GM12878 (cell line): ENCODE measurements around the gene NGFR. TPM values are rescaled to one million over a fixed set of nuclear protein-coding genes. Genes with fewer than 3 reads are reported as not detected.

Experiments
- ATAC-seq: fragments of 200-7000 bp; cut with Tn5 transposase; 3 replicates; pipeline ENCODE4 v1.9.1; 2020; ENCODE audit warnings: mild to moderate bottlenecking, moderate library complexity
- BruUV-seq: library from RNA; stranded (reverse); fragments of 400-500 nt; replicated peaks from 2 replicates; lab custom pipeline; 2021; lab: Mats Ljungman, UMichigan
- CTCF ChIA-PET: fragments of 300-600 bp; sonication (Branson Sonifier 250); formaldehyde crosslinking; extraction: SDS; loops from one replicate; lab custom pipeline; 2021; ENCODE audit warnings: inconsistent platforms; lab: Yijun Ruan, JAX
- POLR2A ChIA-PET: fragments of 350-600 bp; formaldehyde crosslinking; extraction: SDS; loops from one replicate; lab custom pipeline; 2021; ENCODE audit warnings: inconsistent platforms; lab: Charles Lee
- RAD21 ChIA-PET: fragments of 300-600 bp; sonication (Branson Sonifier 250); formaldehyde crosslinking; loops from one replicate; lab custom pipeline; 2023; ENCODE audit warnings: antibody characterized with exemption; ENCODE audit not compliant: unreplicated experiment; lab: Charles Lee
- SMC1A ChIA-PET: fragments of 300-600 bp; sonication (Branson Sonifier 250); formaldehyde crosslinking; loops from one replicate; lab custom pipeline; 2023; ENCODE audit not compliant: unreplicated experiment, uncharacterized antibody; lab: Charles Lee
- DNase-seq: peaks from one replicate; pipeline ENCODE4 v3.0.0-alpha.2; 2011; ENCODE audit warnings: low read depth, low spot score
- FAIRE-seq: peaks from 3 replicates; lab custom pipeline; 2011; peaks lifted over from hg19 to GRCh38; lab: Jason Lieb, UNC
- H2AFZ ChIP-seq: 2 replicates; pipeline ENCODE4 v1.6.0; 2011; ENCODE audit warnings: low read depth, low read length, control low read depth; ENCODE audit not compliant: control insufficient read depth
- H3K27ac ChIP-seq: 2 replicates; pipeline ENCODE4 v1.5.1; 2011; ENCODE audit warnings: control low read depth; ENCODE audit not compliant: control insufficient read depth, insufficient read depth
- H3K27me3 ChIP-seq, 2 experiments: replicated peaks in 1 of 2; 2 replicates each; pipeline versions ENCODE4 v1.6.0 to v1.6.1; 2011; ENCODE audit warnings: low read length in 1 of 2; ENCODE audit not compliant: control insufficient read depth in 2 of 2, insufficient read depth in 2 of 2
- H3K36me3 ChIP-seq, 2 experiments: 2 replicates each; pipeline ENCODE4 v1.5.1; 2011; ENCODE audit warnings: low read length in 1 of 2; ENCODE audit not compliant: control insufficient read depth in 2 of 2, insufficient read depth in 2 of 2
- H3K4me1 ChIP-seq: 2 replicates; pipeline ENCODE4 v1.6.1; 2011; ENCODE audit warnings: mild to moderate bottlenecking, low read length, moderate library complexity, mixed read lengths; ENCODE audit not compliant: control insufficient read depth, insufficient read depth
- H3K4me2 ChIP-seq: 2 replicates; pipeline ENCODE4 v1.6.0; 2011; ENCODE audit warnings: control low read depth; ENCODE audit not compliant: control insufficient read depth, insufficient read depth
- H3K4me3 ChIP-seq: fragments of 200-600 bp; sonication (generic); 2 replicates; pipeline ENCODE4 v1.5.1; 2016
- H3K79me2 ChIP-seq: 2 replicates; pipeline ENCODE4 v1.6.0; 2011; ENCODE audit warnings: low read length; ENCODE audit not compliant: control insufficient read depth, insufficient read depth
- H3K9ac ChIP-seq: 2 replicates; pipeline ENCODE4 v1.8.0; 2011; ENCODE audit warnings: low read length, control low read depth, mixed read lengths; ENCODE audit not compliant: control insufficient read depth, insufficient read depth
- H3K9me3 ChIP-seq: replicated peaks from 3 replicates; pipeline ENCODE4 v1.5.1; 2011; ENCODE audit warnings: mild to moderate bottlenecking, low read length; ENCODE audit not compliant: control insufficient read depth, insufficient read depth
- H4K20me1 ChIP-seq: 2 replicates; pipeline ENCODE4 v1.6.0; 2011; ENCODE audit not compliant: control insufficient read depth, insufficient read depth
- CTCF ChIP-seq, 3 experiments: IDR thresholded peaks in 2 of 3; conservative IDR thresholded peaks in 1 of 3; 2 replicates each; pipeline ENCODE4 v1.5.1; 2011; ENCODE audit warnings: low read depth in 3 of 3, low read length in 3 of 3, mild to moderate bottlenecking in 3 of 3, control low read depth in 2 of 3, moderate library complexity in 2 of 3, inconsistent platforms in 1 of 3, mixed read lengths in 1 of 3; ENCODE audit not compliant: control insufficient read depth in 2 of 3, insufficient read depth in 1 of 3; ENCODE audit errors: extremely low read depth in 1 of 3
- MTA2 ChIP-seq: fragments of 450-650 bp; IDR thresholded peaks from 2 replicates; pipeline ENCODE4 v1.6.1; 2016; ENCODE audit warnings: low read depth, mild to moderate bottlenecking, moderate library complexity
- WGBS: methylation state at CpG from one replicate; pipeline ENCODE4 v1.1.6; 2016; ENCODE audit warnings: low lambda C conversion rate; ENCODE audit not compliant: insufficient replicate concordance, insufficient coverage; ENCODE audit errors: missing lambda C conversion rate; 5-methylcytosine and 5-hydroxymethylcytosine counted together
- in situ Hi-C: fragments of 300-500 bp; cut with MboI; formaldehyde crosslinking; loops from 9 replicates; pipeline ENCODE4 v1.14.3; 2018; ENCODE audit warnings: mixed read lengths
- intact Hi-C: fragments of 100-400 bp; cut with micrococcal nuclease; formaldehyde crosslinking; loops from one replicate; pipeline ENCODE4 v1.14.2; 2022; ENCODE audit not compliant: unreplicated experiment
- polyA plus RNA-seq, 11 experiments: library from polyadenylated mRNA; depleted of rRNA in 4 of 11; unstranded in 6 of 11; stranded (reverse) in 5 of 11; fragments of >200 nt; fragmentation: Nextera tagmentation in 4 of 11; fragmentation: Illumina TruSeq in 1 of 11; extraction: Ambion mirVana in 4 of 11; extraction: Trizol in 1 of 11; gene quantifications; 1 replicate in 1 of 11; 2 replicates in 10 of 11; pipeline versions ENCODE4 v1.2.1 to v1.2.3, GENCODE V29; 2011 to 2016; ENCODE audit warnings: inconsistent platforms in 2 of 11, missing spikeins in 2 of 11, low read depth in 1 of 11
- total RNA-seq, 4 experiments: library from RNA; depleted of rRNA in 3 of 4; stranded (reverse); fragments of >200 nt in 3 of 4; fragmentation: Illumina TruSeq in 1 of 4; extraction: Trizol in 1 of 4; gene quantifications; 2 replicates each; pipeline versions ENCODE4 v1.2.1 to v1.2.3, GENCODE V29; 2013 to 2021
- TF ChIP-seq, protein P1 (sequence below): fragments of 450-650 bp; IDR thresholded peaks from 2 replicates; pipeline ENCODE4 v1.6.1; 2017; ENCODE audit warnings: mild to moderate bottlenecking, moderate library complexity

NGFR gene
- total and polyA plus RNA-seq, 10 of the 15 experiments (the other 5 are each of a cell fraction or from before 2014, with no cell fraction given), result 0.05 to 0.28 (median 0.08) TPM; not detected in 1

DNA sequence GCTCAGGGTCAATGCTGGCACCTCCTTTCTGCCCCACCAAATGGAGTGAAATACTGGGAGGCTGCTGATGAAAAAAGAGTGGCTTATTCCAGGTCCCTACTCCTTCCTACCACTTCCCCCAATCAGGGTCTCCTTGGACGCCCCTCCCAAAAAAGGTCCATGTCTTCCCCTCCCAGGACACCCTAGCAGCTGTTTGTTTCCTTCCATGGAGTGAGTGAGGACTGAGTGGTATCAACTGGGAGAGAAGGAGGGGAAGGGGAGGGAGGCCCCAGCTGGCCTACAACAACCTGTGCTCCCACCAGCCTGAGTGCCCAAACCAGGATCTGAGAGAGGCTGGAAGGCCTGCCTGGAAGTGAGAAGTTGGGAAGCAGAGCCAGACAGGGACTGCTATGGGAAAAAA lies 28.7 kb upstream of the NGFR start:
- Histone ChIP-seq H3K9me3 (no peaks in the 10 kb centered on the region; the same call in 1 of the 3 replicates), H3K4me1 (no peaks in the 10 kb centered on the region)
- intact Hi-C loops, result no loop called here

More for the DNA sequence above, 28.7 kb upstream of the NGFR start:
- no TSS peak for BruUV-seq
- RAD21 ChIA-PET, result no interaction called here
- TF ChIP-seq MTA2 (no peak), CTCF (IDR thresholded peaks at IDR 0.05 in 2 of 3, conservative IDR thresholded peaks at IDR 0.05 in 1 of 3; ENCODE audit: control insufficient read depth in 2 of 3, extremely low read depth in 1 of 3, insufficient read depth in 1 of 3, low read depth in 3 of 3, low read length in 3 of 3) (no peak)
- TF ChIP-seq, protein P1, sequence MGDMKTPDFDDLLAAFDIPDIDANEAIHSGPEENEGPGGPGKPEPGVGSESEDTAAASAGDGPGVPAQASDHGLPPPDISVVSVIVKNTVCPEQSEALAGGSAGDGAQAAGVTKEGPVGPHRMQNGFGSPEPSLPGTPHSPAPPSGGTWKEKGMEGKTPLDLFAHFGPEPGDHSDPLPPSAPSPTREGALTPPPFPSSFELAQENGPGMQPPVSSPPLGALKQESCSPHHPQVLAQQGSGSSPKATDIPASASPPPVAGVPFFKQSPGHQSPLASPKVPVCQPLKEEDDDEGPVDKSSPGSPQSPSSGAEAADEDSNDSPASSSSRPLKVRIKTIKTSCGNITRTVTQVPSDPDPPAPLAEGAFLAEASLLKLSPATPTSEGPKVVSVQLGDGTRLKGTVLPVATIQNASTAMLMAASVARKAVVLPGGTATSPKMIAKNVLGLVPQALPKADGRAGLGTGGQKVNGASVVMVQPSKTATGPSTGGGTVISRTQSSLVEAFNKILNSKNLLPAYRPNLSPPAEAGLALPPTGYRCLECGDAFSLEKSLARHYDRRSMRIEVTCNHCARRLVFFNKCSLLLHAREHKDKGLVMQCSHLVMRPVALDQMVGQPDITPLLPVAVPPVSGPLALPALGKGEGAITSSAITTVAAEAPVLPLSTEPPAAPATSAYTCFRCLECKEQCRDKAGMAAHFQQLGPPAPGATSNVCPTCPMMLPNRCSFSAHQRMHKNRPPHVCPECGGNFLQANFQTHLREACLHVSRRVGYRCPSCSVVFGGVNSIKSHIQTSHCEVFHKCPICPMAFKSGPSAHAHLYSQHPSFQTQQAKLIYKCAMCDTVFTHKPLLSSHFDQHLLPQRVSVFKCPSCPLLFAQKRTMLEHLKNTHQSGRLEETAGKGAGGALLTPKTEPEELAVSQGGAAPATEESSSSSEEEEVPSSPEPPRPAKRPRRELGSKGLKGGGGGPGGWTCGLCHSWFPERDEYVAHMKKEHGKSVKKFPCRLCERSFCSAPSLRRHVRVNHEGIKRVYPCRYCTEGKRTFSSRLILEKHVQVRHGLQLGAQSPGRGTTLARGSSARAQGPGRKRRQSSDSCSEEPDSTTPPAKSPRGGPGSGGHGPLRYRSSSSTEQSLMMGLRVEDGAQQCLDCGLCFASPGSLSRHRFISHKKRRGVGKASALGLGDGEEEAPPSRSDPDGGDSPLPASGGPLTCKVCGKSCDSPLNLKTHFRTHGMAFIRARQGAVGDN, result no peak
- TF ChIP-seq, all 136 proteins: peak for 0
- SMC1A ChIA-PET, result no interaction called here
- no peaks in the 10 kb centered on the region for H4K20me1 ChIP-seq
- peaks cover 16% of the 10 kb centered on the region in 2 experiments; a peak in 3 of 4 replicates for H3K27me3 ChIP-seq
- H3K9ac ChIP-seq, result no peak overlapping the region
- FAIRE-seq (no peak), ATAC-seq (no peak), DNase-seq (no peak)
- no peak overlapping the region for H3K4me2 ChIP-seq
- H3K4me3 ChIP-seq, result no peak overlapping the region
- in situ Hi-C loops, result no loop called here
- CTCF ChIA-PET, result no interaction called here
- H3K27ac ChIP-seq, result no peak overlapping the region
- WGBS, result 6% methylated on average over 1 of the region's 1 CpG
- no peaks in the 10 kb centered on the region for H3K36me3 ChIP-seq
- POLR2A ChIA-PET, result no interaction called here
- H2AFZ ChIP-seq, result no peak overlapping the region
- no peaks in the 10 kb centered on the region for H3K79me2 ChIP-seq
